Activated CD4-positive, alpha-beta memory T cell treated with anti-CD3 and anti-CD28 coated beads, Interleukin-2, amount 10 ng/mL, durations not matched to agents 7 days and 5 days (primary cell): ENCODE measurements around the gene OR9Q2. TPM values are rescaled to one million over a fixed set of nuclear protein-coding genes. Genes with fewer than 3 reads are reported as not detected.
"Not testable (repeated sequence)": the region's sequence is repeated elsewhere in the genome, so short reads cannot be mapped to it uniquely, and the experiment has no call there.

Experiments used
- CTCF ChIA-PET: fragments of 350-600 bp; sonication (Branson Sonifier 250); formaldehyde crosslinking; loops from one replicate; lab custom pipeline; 2021; ENCODE audit warnings: antibody characterized with exemption, inconsistent platforms; lab: Charles Lee
- POLR2A ChIA-PET: fragments of 350-600 bp; sonication (Branson Sonifier 250); formaldehyde crosslinking; loops from one replicate; lab custom pipeline; 2021; ENCODE audit warnings: antibody characterized with exemption; lab: Charles Lee
- DNase-seq: peaks from one replicate; pipeline ENCODE4 v3.0.0-alpha.2; 2020
- H3K27ac Mint-ChIP-seq: one replicate; pipeline ENCODE4 v1.8.0; 2021; ENCODE audit warnings: mild to moderate bottlenecking, mixed read lengths
- H3K27me3 Mint-ChIP-seq: one replicate; pipeline ENCODE4 v1.8.0; 2021; ENCODE audit warnings: mixed read lengths
- H3K36me3 Mint-ChIP-seq: one replicate; pipeline ENCODE4 v1.8.0; 2021; ENCODE audit warnings: low read depth, mixed read lengths
- H3K4me1 Mint-ChIP-seq: one replicate; pipeline ENCODE4 v1.8.0; 2021; ENCODE audit warnings: mixed read lengths
- H3K4me3 Mint-ChIP-seq: one replicate; pipeline ENCODE4 v1.8.0; 2021; ENCODE audit warnings: mild to moderate bottlenecking, mixed read lengths
- H3K9me3 Mint-ChIP-seq: one replicate; pipeline ENCODE4 v1.8.0; 2021; ENCODE audit warnings: mixed read lengths
- total RNA-seq, 2 experiments: library from RNA; stranded (reverse); gene quantifications; one replicate each; pipeline ENCODE4 v1.2.3, GENCODE V29; 2021

OR9Q2 gene
- total RNA-seq, 2 experiments from 2014 or later: not detected

DNA sequence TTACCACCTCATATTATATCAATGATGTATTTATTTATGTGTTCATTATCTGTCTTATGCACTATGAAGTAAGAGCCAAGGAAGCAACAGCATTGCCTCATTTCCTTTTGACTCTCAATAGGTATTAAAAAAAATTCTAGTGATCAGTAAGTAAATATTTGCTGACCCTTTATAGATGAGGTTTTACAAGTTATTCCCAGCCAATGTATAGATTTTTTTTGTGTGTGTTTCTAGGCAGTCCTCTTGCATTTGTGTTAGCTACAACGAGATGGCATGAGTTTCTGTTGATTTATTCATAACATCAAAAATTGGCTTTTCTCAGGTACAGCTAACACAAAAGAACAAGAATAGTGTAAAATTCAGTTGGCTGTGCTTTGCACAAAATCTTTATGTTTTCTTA, 10.4 kb downstream of the OR9Q2 start:
- CTCF ChIA-PET: no interaction called here
- H3K9me3 Mint-ChIP-seq: peaks cover 6% of the 10 kb centered on the region

DNA sequence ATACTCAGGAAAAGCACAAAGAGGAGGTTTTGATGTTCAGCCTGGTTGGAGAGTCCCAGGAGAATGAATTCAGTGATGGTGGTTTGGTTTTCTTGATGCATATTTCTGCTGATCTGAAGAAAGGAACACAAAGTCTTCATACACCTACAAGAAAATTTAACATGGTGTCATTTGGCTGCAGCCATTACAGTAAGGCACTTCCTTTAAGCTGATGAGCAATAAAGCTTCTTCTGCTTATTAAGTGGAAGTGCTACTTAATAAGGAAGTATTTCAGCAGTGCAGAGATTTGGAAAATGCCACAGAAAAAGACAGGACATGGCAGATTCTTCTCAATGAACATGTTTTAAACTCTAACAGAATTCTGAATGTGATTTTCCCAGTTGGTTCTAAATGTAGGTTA, 15.2 kb downstream of the OR9Q2 start, which contains the start of gene OR1S2:
OR1S2 (minus strand) TSS at position 101 of the 400 bp plus-strand sequence; CDS start at position 101, 0 bp downstream.
- Mint-ChIP-seq H3K27ac (no peak within 1 kb of the TSS), H3K4me1 (no peaks in the 10 kb centered on the region), H3K36me3 (no peaks in the 10 kb centered on the region), H3K4me3 (no peak within 1 kb of the TSS), H3K9me3 (no peaks in the 10 kb centered on the region), H3K27me3 (no peaks in the 10 kb centered on the region)
- POLR2A ChIA-PET: no interaction called here
- CTCF ChIA-PET: no interaction called here
- no peak for DNase-seq

More for the DNA sequence above, 10.4 kb downstream of the OR9Q2 start:
- no peak for DNase-seq
- Mint-ChIP-seq H3K27ac (no peak overlapping the region), H3K4me3 (no peak overlapping the region), H3K36me3 (no peaks in the 10 kb centered on the region), H3K4me1 (no peaks in the 10 kb centered on the region), H3K27me3 (no peaks in the 10 kb centered on the region)
- POLR2A ChIA-PET: no interaction called here

DNA sequence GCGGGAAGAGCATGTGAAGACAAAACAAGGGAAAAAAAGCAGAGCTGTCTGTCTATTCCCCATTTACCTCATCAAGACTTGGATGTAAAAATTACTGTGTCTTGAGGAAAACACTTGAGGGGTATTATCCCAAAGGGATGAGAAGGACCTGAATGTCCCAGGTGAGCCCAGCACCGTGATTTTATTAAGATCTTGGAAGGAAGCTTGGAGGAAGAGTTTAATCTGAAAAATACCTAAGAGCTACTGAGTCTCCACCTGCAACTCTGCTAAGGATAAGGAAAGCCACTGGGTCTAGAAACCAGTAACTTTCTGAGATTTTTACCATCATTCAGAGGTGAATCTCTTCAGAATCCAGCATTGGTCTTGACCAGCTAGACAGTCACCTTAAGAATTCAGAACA, 23.6 kb downstream of the OR9Q2 start, which contains the start of gene OR1S1:
OR1S1 (plus strand) TSS at position 301 of the 400 bp plus-strand sequence.
- H3K27me3 Mint-ChIP-seq, H3K4me3 Mint-ChIP-seq, H3K36me3 Mint-ChIP-seq, CTCF ChIA-PET, DNase-seq, H3K4me1 Mint-ChIP-seq, POLR2A ChIA-PET, H3K9me3 Mint-ChIP-seq, H3K27ac Mint-ChIP-seq: not testable (repeated sequence)

DNA sequence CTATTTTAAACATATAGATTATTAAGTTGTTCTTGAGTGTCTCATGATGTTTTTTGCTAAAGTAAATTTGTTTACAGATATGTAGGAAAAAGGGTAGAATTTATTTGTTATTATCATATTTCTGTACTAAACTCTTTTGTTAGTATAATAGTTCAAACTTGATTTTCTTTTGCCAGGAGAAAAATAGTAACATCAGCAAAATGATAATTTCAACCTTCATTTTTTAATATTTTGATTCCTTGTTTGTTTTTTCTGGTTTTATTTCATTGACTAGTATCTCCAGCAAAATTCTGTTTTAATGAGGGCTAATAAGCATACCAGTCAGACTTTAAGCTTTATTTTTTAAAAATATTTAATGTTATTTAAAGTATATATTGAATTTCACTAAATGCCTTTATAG, 27.6 kb downstream of the OR9Q2 start:
- no peak for DNase-seq
- Mint-ChIP-seq H3K9me3 (no peaks in the 10 kb centered on the region), H3K4me3 (no peak overlapping the region), H3K36me3 (no peaks in the 10 kb centered on the region), H3K27me3 (no peaks in the 10 kb centered on the region), H3K27ac (no peak overlapping the region), H3K4me1 (no peaks in the 10 kb centered on the region)
- ChIA-PET CTCF (no interaction called here), POLR2A (no interaction called here)

DNA sequence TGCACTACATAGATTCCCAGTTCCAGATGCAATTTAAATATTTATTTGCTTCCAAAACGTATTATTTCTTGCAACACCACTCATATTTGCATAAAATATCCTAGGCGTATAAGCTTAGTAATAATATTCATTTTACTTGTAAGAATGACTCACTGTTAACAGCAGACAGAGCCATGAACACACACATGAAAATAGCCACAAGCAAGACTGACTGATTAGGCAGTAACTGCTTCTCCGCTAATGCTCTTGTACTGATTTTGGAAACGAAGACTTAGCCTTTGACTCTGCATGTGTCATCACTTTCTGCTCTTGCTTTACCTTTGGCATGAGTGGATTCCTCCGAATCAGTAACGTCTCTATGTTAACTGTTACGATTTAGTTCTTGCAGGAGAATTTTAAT, 33.9 kb downstream of the OR9Q2 start:
- H3K4me1 Mint-ChIP-seq: no peaks in the 10 kb centered on the region
- POLR2A ChIA-PET: no interaction called here
- no peaks in the 10 kb centered on the region for H3K27me3 Mint-ChIP-seq
- CTCF ChIA-PET: no interaction called here
- H3K4me3 Mint-ChIP-seq: no peak overlapping the region
- H3K9me3 Mint-ChIP-seq: no peaks in the 10 kb centered on the region
- no peak overlapping the region for H3K27ac Mint-ChIP-seq
- no peaks in the 10 kb centered on the region for H3K36me3 Mint-ChIP-seq
- no peak for DNase-seq

DNA sequence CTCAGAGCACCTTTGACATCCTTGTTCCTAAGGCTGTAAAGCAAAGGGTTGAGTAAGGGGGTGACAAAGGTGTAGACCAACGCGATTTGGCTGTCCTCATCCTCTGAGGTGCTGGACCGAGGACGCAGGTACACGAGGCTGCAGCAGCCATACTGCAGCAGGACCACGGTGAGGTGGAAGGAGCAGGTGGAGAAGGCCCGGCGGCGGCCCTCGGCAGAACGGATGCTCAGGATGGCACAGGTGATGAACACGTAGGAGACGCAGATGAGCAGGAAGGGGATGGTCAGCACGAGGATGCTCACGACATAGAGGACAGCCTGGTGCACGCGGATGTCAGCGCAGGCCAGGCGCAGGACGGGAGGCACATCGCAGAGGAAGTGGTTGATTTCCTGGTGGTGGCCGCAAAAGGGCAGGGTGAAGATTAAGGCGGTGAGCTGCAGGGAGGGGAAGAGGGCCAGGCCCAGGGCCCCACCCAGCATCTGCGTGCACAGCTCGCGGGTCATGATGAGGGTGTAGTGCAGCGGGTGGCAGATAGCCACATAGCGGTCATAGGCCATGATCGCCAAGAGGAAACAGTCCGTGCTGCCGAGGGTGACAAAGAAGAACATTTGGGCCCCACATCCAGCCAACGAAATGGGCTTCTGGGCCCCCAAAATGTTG, 39.2 kb downstream of the OR9Q2 start:
- no peaks in the 10 kb centered on the region for H3K4me1 Mint-ChIP-seq
- CTCF ChIA-PET: no interaction called here
- no peaks in the 10 kb centered on the region for H3K36me3 Mint-ChIP-seq
- H3K4me3 Mint-ChIP-seq: no peak overlapping the region
- no peak overlapping the region for H3K27ac Mint-ChIP-seq
- no peaks in the 10 kb centered on the region for H3K9me3 Mint-ChIP-seq
- POLR2A ChIA-PET: no interaction called here
- no peaks in the 10 kb centered on the region for H3K27me3 Mint-ChIP-seq
- DNase-seq: no peak

Other genes starting within 250 kb of the OR9Q2 start
- not detected for gene OR9Q1, start 165.2 kb upstream of the OR9Q2 start, total RNA-seq
- not detected for gene OR6Q1, start 158.1 kb upstream of the OR9Q2 start, total RNA-seq
- not detected for gene OR9I1, start 63.5 kb upstream of the OR9Q2 start, total RNA-seq
- not detected for gene OR1S2, start 15.1 kb downstream of the OR9Q2 start, total RNA-seq
- gene OR1S1, start 23.6 kb downstream of the OR9Q2 start, total RNA-seq: not detected
- gene OR10Q1, start 39.8 kb downstream of the OR9Q2 start, total RNA-seq: not detected
- gene OR10W1, start 79.2 kb downstream of the OR9Q2 start, total RNA-seq: not detected
- not detected for gene OR5B17, start 170.0 kb downstream of the OR9Q2 start, total RNA-seq
- not detected for gene OR5B3, start 217.8 kb downstream of the OR9Q2 start, total RNA-seq
- not detected for gene OR5B2, start 239.1 kb downstream of the OR9Q2 start, total RNA-seq